ENCODE data around the gene CCDC73. TPM values are rescaled to one million over a fixed set of nuclear protein-coding genes. Genes with fewer than 3 reads are reported as not detected.
A peak's percentile ranks its signal among the peaks of the same experiment; 100 is the strongest.

CCDC73 gene
- total RNA-seq, 3 donors from 2014 or later = 0.05 TPM; not detected in 2

GRCh38 chr11:32821917-32822560 is 27.6 kb upstream of the CCDC73 start:
- DNase-seq = no peak
- Mint-ChIP-seq H3K27me3 (ENCODE audit: low read depth) (peaks cover 4% of the 10 kb centered on the region), H3K4me3 (no peak overlapping the region), H3K36me3 (ENCODE audit: insufficient read depth) (no peaks in the 10 kb centered on the region), H3K9me3 (no peaks in the 10 kb centered on the region), H3K4me1 (ENCODE audit: low read depth) (peaks cover 14% of the 10 kb centered on the region)
- no peak for ATAC-seq

GRCh38 chr11:32821517-32821916 is 27.1 kb upstream of the CCDC73 start:
- DNase-seq = no peak
- no peaks in the 10 kb centered on the region for H3K36me3 Mint-ChIP-seq (ENCODE audit: insufficient read depth)
- H3K4me3 Mint-ChIP-seq = no peak overlapping the region
- H3K27me3 Mint-ChIP-seq (ENCODE audit: low read depth) = peaks cover 4% of the 10 kb centered on the region
- peaks cover 14% of the 10 kb centered on the region for H3K4me1 Mint-ChIP-seq (ENCODE audit: low read depth)
- peak; percentile 70 to 79 for ATAC-seq
- H3K9me3 Mint-ChIP-seq = no peaks in the 10 kb centered on the region

GRCh38 chr11:32820497-32820896 is 26.0 kb upstream of the CCDC73 start:
- ATAC-seq = no peak
- H3K27me3 Mint-ChIP-seq (ENCODE audit: low read depth) = peaks cover 5% of the 10 kb centered on the region
- H3K9me3 Mint-ChIP-seq = no peaks in the 10 kb centered on the region
- no peak overlapping the region for H3K4me3 Mint-ChIP-seq
- H3K36me3 Mint-ChIP-seq (ENCODE audit: insufficient read depth) = no peaks in the 10 kb centered on the region
- DNase-seq = no peak
- peaks cover 14% of the 10 kb centered on the region for H3K4me1 Mint-ChIP-seq (ENCODE audit: low read depth)

GRCh38 chr11:32819187-32819586 is 24.7 kb upstream of the CCDC73 start:
- H3K36me3 Mint-ChIP-seq (ENCODE audit: insufficient read depth) = no peaks in the 10 kb centered on the region
- no peak overlapping the region for H3K4me3 Mint-ChIP-seq
- no peak for ATAC-seq
- peaks cover 5% of the 10 kb centered on the region for H3K27me3 Mint-ChIP-seq (ENCODE audit: low read depth)
- DNase-seq = no peak
- H3K9me3 Mint-ChIP-seq = no peaks in the 10 kb centered on the region
- peaks cover 14% of the 10 kb centered on the region for H3K4me1 Mint-ChIP-seq (ENCODE audit: low read depth)

- DNase-seq = no peak
- ATAC-seq = peak; percentile 61 to 69
- Mint-ChIP-seq H3K9me3 (no peaks in the 10 kb centered on the region), H3K4me3 (no peak overlapping the region), H3K4me1 (ENCODE audit: low read depth) (peaks cover 14% of the 10 kb centered on the region), H3K36me3 (ENCODE audit: insufficient read depth) (no peaks in the 10 kb centered on the region), H3K27me3 (ENCODE audit: low read depth) (peaks cover 5% of the 10 kb centered on the region)
These were observed 23.4 kb upstream of the CCDC73 start for GRCh38 chr11:32817852-32818183.

- Mint-ChIP-seq H3K9me3 (no peaks in the 10 kb centered on the region), H3K36me3 (ENCODE audit: insufficient read depth) (no peaks in the 10 kb centered on the region), H3K4me1 (ENCODE audit: low read depth) (peaks cover 12% of the 10 kb centered on the region), H3K4me3 (no peak overlapping the region), H3K27me3 (ENCODE audit: low read depth) (peaks cover 2% of the 10 kb centered on the region)
- ATAC-seq (peak; percentile 78 to 82), DNase-seq (no peak)
These were observed 22.9 kb upstream of the CCDC73 start for GRCh38 chr11:32817181-32817851.

- Mint-ChIP-seq H3K4me1 (ENCODE audit: low read depth) (no peaks in the 10 kb centered on the region), H3K36me3 (ENCODE audit: insufficient read depth) (no peaks in the 10 kb centered on the region), H3K27me3 (ENCODE audit: low read depth) (no peaks in the 10 kb centered on the region), H3K4me3 (no peak overlapping the region), H3K9me3 (no peaks in the 10 kb centered on the region)
- DNase-seq (peak; percentile 13), ATAC-seq (peak; percentile 70 to 75)
These were observed 14.9 kb upstream of the CCDC73 start for GRCh38 chr11:32809313-32809712.

- H3K4me1 Mint-ChIP-seq (ENCODE audit: low read depth) = peaks cover 3% of the 10 kb centered on the region
- no peaks in the 10 kb centered on the region for H3K36me3 Mint-ChIP-seq (ENCODE audit: insufficient read depth)
- DNase-seq (no peak), ATAC-seq (no peak)
- no peaks in the 10 kb centered on the region for H3K9me3 Mint-ChIP-seq
- no peak overlapping the region for H3K4me3 Mint-ChIP-seq
- peaks cover 12% of the 10 kb centered on the region for H3K27me3 Mint-ChIP-seq (ENCODE audit: low read depth)
These were observed 2.0 kb upstream of the CCDC73 start for GRCh38 chr11:32796425-32796824.

- peaks cover 3% of the 10 kb centered on the region for H3K4me1 Mint-ChIP-seq (ENCODE audit: low read depth)
- ATAC-seq (peak; percentile 57 to 58), DNase-seq (peak; percentile 60)
- H3K36me3 Mint-ChIP-seq (ENCODE audit: insufficient read depth) = no peaks in the 10 kb centered on the region
- no peaks in the 10 kb centered on the region for H3K9me3 Mint-ChIP-seq
- peak overlapping the region; percentile 37 for H3K4me3 Mint-ChIP-seq
- peaks cover 17% of the 10 kb centered on the region for H3K27me3 Mint-ChIP-seq (ENCODE audit: low read depth)
These were observed 1.4 kb downstream of the CCDC73 start for GRCh38 chr11:32792948-32793475.

GRCh38 chr11:32792111-32792947 is 2.1 kb downstream of the CCDC73 start:
- no peak overlapping the region for H3K4me3 Mint-ChIP-seq
- H3K4me1 Mint-ChIP-seq (ENCODE audit: low read depth) = peaks cover 3% of the 10 kb centered on the region
- ATAC-seq (no peak), DNase-seq (no peak)
- no peaks in the 10 kb centered on the region for H3K36me3 Mint-ChIP-seq (ENCODE audit: insufficient read depth)
- peaks cover 20% of the 10 kb centered on the region for H3K27me3 Mint-ChIP-seq (ENCODE audit: low read depth)
- no peaks in the 10 kb centered on the region for H3K9me3 Mint-ChIP-seq

- Mint-ChIP-seq H3K27me3 (ENCODE audit: low read depth) (peaks cover 20% of the 10 kb centered on the region), H3K4me3 (no peak overlapping the region), H3K9me3 (no peaks in the 10 kb centered on the region), H3K4me1 (ENCODE audit: low read depth) (peaks cover 3% of the 10 kb centered on the region), H3K36me3 (ENCODE audit: insufficient read depth) (no peaks in the 10 kb centered on the region)
- no peak for DNase-seq
- ATAC-seq = no peak
These were observed 3.5 kb downstream of the CCDC73 start for GRCh38 chr11:32790916-32791315.

- ATAC-seq (no peak), DNase-seq (no peak)
- peaks cover 17% of the 10 kb centered on the region for H3K27me3 Mint-ChIP-seq (ENCODE audit: low read depth)
- no peaks in the 10 kb centered on the region for H3K36me3 Mint-ChIP-seq (ENCODE audit: insufficient read depth)
- no peaks in the 10 kb centered on the region for H3K4me1 Mint-ChIP-seq (ENCODE audit: low read depth)
- H3K4me3 Mint-ChIP-seq = no peak overlapping the region
- no peaks in the 10 kb centered on the region for H3K9me3 Mint-ChIP-seq
These were observed 7.7 kb downstream of the CCDC73 start for GRCh38 chr11:32786811-32787210.

GRCh38 chr11:32785262-32785661 is 9.2 kb downstream of the CCDC73 start:
- no peaks in the 10 kb centered on the region for H3K9me3 Mint-ChIP-seq
- H3K4me3 Mint-ChIP-seq = no peak overlapping the region
- DNase-seq = no peak
- H3K27me3 Mint-ChIP-seq (ENCODE audit: low read depth) = peaks cover 12% of the 10 kb centered on the region
- no peaks in the 10 kb centered on the region for H3K36me3 Mint-ChIP-seq (ENCODE audit: insufficient read depth)
- no peak for ATAC-seq
- no peaks in the 10 kb centered on the region for H3K4me1 Mint-ChIP-seq (ENCODE audit: low read depth)

GRCh38 chr11:32781721-32782120 is 12.7 kb downstream of the CCDC73 start:
- no peak for DNase-seq
- peaks cover 5% of the 10 kb centered on the region for H3K27me3 Mint-ChIP-seq (ENCODE audit: low read depth)
- ATAC-seq = no peak
- no peaks in the 10 kb centered on the region for H3K9me3 Mint-ChIP-seq
- H3K4me1 Mint-ChIP-seq (ENCODE audit: low read depth) = no peaks in the 10 kb centered on the region
- no peaks in the 10 kb centered on the region for H3K36me3 Mint-ChIP-seq (ENCODE audit: insufficient read depth)
- no peak overlapping the region for H3K4me3 Mint-ChIP-seq

All from activated T-cell treated with anti-CD3 and anti-CD28 coated beads, Interleukin-2, amount 50 U/mL, for 4 hours (primary cell).